ENCODE results near the gene RAB40AL.

The RAB40AL gene

DNA sequence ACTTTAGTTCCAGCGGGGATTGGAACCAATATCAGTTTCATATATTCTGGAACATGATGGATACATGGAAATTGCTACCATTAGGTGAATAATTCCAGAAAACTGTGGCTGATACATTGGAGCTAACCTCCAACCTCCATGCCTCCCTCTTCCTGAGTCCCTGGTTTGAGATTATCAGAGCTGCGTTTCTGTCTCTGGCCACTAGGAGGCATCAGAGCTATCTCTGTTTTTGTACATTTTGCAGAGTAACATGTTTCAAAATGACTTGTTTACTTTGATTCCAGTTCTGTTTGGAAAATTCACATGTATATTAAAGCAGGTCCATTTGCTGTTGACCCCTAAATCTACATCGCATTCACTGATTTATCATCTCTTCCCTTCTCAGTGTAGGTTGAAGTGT lies 2.4 kb upstream of the RAB40AL start:
- TF ChIP-seq, protein P1, sequence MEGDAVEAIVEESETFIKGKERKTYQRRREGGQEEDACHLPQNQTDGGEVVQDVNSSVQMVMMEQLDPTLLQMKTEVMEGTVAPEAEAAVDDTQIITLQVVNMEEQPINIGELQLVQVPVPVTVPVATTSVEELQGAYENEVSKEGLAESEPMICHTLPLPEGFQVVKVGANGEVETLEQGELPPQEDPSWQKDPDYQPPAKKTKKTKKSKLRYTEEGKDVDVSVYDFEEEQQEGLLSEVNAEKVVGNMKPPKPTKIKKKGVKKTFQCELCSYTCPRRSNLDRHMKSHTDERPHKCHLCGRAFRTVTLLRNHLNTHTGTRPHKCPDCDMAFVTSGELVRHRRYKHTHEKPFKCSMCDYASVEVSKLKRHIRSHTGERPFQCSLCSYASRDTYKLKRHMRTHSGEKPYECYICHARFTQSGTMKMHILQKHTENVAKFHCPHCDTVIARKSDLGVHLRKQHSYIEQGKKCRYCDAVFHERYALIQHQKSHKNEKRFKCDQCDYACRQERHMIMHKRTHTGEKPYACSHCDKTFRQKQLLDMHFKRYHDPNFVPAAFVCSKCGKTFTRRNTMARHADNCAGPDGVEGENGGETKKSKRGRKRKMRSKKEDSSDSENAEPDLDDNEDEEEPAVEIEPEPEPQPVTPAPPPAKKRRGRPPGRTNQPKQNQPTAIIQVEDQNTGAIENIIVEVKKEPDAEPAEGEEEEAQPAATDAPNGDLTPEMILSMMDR (IDR thresholded peaks at IDR 0.05; ENCODE audit: low read depth, low read length): peak; percentile 76
- H3K4me3 ChIP-seq (ENCODE audit: low read depth, low read length): no peak overlapping the region
- peak; percentile 15 for DNase-seq (ENCODE audit: low read depth, low spot score)
- in situ Hi-C loops (cut with HindIII; ENCODE audit: low sequenced_read_pairs): no loop called here

DNA sequence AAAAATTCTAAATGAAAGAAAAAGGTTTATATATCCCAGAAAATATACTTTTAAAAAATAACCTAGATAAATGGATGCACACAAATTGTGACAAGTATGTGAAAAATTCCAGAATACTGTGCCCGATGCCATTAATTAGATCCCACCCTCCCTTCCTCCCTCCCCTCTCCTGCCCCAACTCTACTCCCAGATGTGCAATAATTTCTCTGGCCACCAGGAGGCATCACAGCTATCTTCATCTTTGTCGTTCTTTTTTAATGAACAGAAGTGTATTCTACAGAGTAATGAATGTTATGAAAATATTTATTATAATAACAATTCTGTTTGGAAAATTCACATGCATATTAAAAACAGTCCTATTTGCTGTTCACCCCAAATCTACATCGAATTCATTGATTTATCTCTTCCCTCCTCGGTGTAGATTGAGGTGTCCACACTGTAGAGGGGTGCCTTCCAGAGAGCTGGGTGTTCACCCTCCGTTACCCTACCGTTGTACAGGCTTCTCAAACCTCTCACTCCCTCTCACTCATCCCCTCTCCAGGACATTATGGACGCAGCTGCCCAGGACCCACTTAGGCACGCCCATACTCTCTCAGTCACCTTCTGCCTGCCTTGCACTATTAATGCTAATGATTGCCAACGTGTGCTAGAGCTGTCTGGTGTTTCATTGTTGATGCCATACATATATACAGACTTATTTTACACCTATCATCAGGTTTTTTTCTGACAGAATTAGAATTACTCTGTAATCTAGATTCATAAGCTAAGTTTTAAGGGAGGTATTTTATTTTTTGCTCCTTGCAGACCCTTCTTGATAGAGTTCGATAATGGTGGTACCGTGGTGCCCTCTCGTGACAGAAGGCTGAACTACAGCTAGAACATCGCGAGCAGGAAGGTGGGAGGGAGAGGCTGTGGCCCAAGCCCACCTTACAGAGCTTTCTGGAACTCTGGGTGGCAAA lies 14.1 kb downstream of the RAB40AL start:
- in situ Hi-C loops (cut with HindIII; ENCODE audit: low sequenced_read_pairs): no loop called here
- DNase-seq (ENCODE audit: low read depth, low spot score): peak; percentile 54

DNA sequence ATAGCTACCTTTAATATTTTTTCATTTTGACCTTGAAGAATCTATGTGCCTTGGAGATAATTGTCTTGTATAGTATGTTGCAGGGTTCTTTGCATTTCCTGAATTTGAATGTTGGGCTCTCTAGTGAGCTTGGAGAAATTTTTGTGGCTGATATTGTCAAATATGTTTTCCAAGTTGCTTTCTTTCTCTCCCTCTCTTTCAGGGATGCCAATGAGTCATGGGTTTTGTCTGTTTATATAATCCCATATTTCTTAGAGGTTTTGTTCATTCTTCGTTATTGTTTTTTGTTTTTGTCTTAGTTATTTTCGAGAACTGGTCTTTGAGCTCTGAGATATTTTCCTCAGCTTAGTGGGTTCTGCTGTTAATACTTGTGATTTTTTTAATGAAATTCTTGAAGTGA lies 20.7 kb downstream of the RAB40AL start:
- in situ Hi-C loops (cut with HindIII; ENCODE audit: low sequenced_read_pairs): no loop called here
- TF ChIP-seq, protein P1 (IDR thresholded peaks at IDR 0.05; ENCODE audit: low read depth, low read length): no peak
- H3K4me3 ChIP-seq (ENCODE audit: low read depth, low read length): no peak overlapping the region
- DNase-seq (ENCODE audit: low read depth, low spot score): no peak

More for the DNA sequence above, 14.1 kb downstream of the RAB40AL start:
- peak overlapping the region; percentile 8 for H3K4me3 ChIP-seq (ENCODE audit: low read depth, low read length)
- TF ChIP-seq, protein P1 (IDR thresholded peaks at IDR 0.05; ENCODE audit: low read depth, low read length): peak; percentile 71

DNA sequence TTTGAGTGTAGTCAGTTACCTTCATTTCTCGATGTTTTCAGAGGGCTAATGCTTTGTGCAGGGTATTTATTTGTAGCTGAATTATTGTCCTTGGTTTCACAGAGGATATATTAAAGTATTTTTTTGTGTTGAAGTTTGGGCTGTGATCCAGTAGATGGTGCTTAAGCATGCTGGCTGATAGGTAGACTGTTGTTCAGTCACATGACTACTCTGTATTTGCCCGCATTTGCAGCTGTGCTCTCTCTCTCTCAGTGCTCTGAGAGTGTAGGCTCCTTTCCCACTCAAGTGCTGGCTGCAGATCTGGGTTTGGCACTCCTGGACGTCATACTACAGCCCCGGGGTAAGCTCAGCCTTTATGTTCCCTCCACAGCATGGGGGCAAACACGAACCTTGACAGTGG lies 21.7 kb downstream of the RAB40AL start:
- in situ Hi-C loops (cut with HindIII; ENCODE audit: low sequenced_read_pairs): no loop called here
- H3K4me3 ChIP-seq (ENCODE audit: low read depth, low read length): no peak overlapping the region
- TF ChIP-seq, protein P1 (IDR thresholded peaks at IDR 0.05; ENCODE audit: low read depth, low read length): no peak
- no peak for DNase-seq (ENCODE audit: low read depth, low spot score)

DNA sequence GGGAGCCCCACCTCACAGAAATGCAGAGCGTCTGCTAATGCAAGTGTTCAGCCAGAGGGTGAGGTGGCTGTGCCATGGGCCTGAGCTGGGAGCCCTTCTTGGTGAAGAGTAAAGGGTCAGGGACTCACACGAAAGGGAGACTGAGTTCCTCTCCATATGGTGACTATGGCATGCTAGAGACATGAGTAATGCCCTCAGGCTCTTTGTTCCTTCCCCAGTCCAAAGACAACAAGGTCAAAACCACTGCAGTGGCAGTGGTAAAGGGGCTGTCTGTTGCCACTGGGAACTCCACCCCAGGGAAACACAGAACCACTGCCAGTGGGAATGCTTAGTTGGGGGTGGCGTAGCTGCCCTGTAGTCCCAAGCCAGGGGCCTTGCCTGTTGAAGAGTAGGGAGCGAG lies 22.4 kb downstream of the RAB40AL start:
- TF ChIP-seq, protein P1 (IDR thresholded peaks at IDR 0.05; ENCODE audit: low read depth, low read length): no peak
- DNase-seq (ENCODE audit: low read depth, low spot score): peak; percentile 55
- in situ Hi-C loops (cut with HindIII; ENCODE audit: low sequenced_read_pairs): no loop called here
- no peak overlapping the region for H3K4me3 ChIP-seq (ENCODE audit: low read depth, low read length)

DNA sequence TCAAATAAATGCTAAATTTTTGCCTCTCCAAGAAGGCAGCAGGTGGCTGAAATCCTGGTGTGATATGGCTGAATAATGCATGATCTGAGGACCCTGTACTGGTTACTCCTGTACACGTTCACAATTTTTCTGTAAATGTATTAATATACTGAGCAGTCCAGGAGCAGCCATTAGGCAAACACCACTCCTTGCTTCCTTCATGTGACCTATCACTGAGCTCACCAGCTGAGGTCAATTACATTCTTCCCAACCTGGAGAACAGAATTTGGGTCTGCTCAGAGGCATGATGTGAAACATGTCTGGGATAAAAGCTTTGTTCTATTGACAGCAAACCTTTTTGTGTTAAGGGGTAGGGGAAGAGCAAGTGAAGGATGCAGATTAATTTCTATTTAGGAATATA lies 26.9 kb downstream of the RAB40AL start:
- in situ Hi-C loops (cut with HindIII; ENCODE audit: low sequenced_read_pairs): no loop called here
- DNase-seq (ENCODE audit: low read depth, low spot score): no peak
- TF ChIP-seq, protein P1 (IDR thresholded peaks at IDR 0.05; ENCODE audit: low read depth, low read length): no peak
- no peak overlapping the region for H3K4me3 ChIP-seq (ENCODE audit: low read depth, low read length)

All from astrocyte of the spinal cord (primary cell).